HEK293 (cell line): ENCODE results near the gene NFKBIE.

ENCODE experiments used
- BCL11B ChIP-seq: fragments of 450-650 bp; formaldehyde crosslinking; IDR thresholded peaks from 2 replicates; pipeline ENCODE4 v1.5.1; 2016; ENCODE audit warnings: low read depth, missing biosample characterization, missing genetic modification characterization
- KLF10 ChIP-seq: fragments of 450-650 bp; IDR thresholded peaks from 2 replicates; pipeline ENCODE4 v1.5.1; 2018; ENCODE audit warnings: missing biosample characterization, mild to moderate bottlenecking, missing genetic modification characterization
- KLF16 ChIP-seq: fragments of 450-650 bp; formaldehyde crosslinking; IDR thresholded peaks from 2 replicates; pipeline ENCODE4 v1.5.1; 2017; ENCODE audit warnings: missing biosample characterization, missing genetic modification characterization
- MYNN ChIP-seq: fragments of 450-650 bp; formaldehyde crosslinking; IDR thresholded peaks from 2 replicates; pipeline ENCODE4 v1.5.1; 2016; ENCODE audit warnings: missing biosample characterization, missing genetic modification characterization, borderline replicate concordance
- OSR2 ChIP-seq: fragments of 450-650 bp; formaldehyde crosslinking; IDR thresholded peaks from 2 replicates; pipeline ENCODE4 v1.5.1; 2016; ENCODE audit warnings: missing biosample characterization, missing genetic modification characterization
- PATZ1 ChIP-seq: fragments of 450-650 bp; formaldehyde crosslinking; IDR thresholded peaks from 2 replicates; pipeline ENCODE4 v1.5.1; 2016; ENCODE audit warnings: missing biosample characterization, missing genetic modification characterization
- REST ChIP-seq: fragments of 450-650 bp; formaldehyde crosslinking; IDR thresholded peaks from 2 replicates; pipeline ENCODE4 v1.5.1; 2016; ENCODE audit warnings: missing biosample characterization, missing genetic modification characterization
- SETDB1 ChIP-seq: IDR thresholded peaks from one replicate; pipeline ENCODE4 v1.6.1; 2017; ENCODE audit warnings: mild to moderate bottlenecking, low read length, moderate library complexity, mixed read lengths; ENCODE audit not compliant: insufficient read length
- SP3 ChIP-seq: fragments of 450-650 bp; formaldehyde crosslinking; IDR thresholded peaks from 2 replicates; pipeline ENCODE4 v1.5.1; 2016; ENCODE audit warnings: missing biosample characterization, missing genetic modification characterization
- ZBTB1 ChIP-seq: fragments of 450-650 bp; formaldehyde crosslinking; IDR thresholded peaks from 2 replicates; pipeline ENCODE4 v1.5.1; 2016; ENCODE audit warnings: missing biosample characterization, missing genetic modification characterization
- ZBTB17 ChIP-seq: fragments of 450-650 bp; formaldehyde crosslinking; IDR thresholded peaks from 2 replicates; pipeline ENCODE4 v1.5.1; 2016; ENCODE audit warnings: missing biosample characterization, missing genetic modification characterization
- ZBTB26 ChIP-seq: fragments of 450-650 bp; formaldehyde crosslinking; optimal IDR thresholded peaks from 2 replicates; pipeline ENCODE3; 2016; ENCODE audit warnings: missing biosample characterization, mild to moderate bottlenecking, missing genetic modification characterization
- ZBTB48 ChIP-seq: fragments of 450-650 bp; formaldehyde crosslinking; IDR thresholded peaks from 2 replicates; pipeline ENCODE4 v1.5.1; 2016; ENCODE audit warnings: missing biosample characterization, missing genetic modification characterization
- ZBTB8A ChIP-seq: fragments of 450-650 bp; formaldehyde crosslinking; IDR thresholded peaks from 2 replicates; pipeline ENCODE4 v1.5.1; 2016; ENCODE audit warnings: missing biosample characterization, missing genetic modification characterization
- ZNF114 ChIP-seq: fragments of 450-650 bp; formaldehyde crosslinking; IDR thresholded peaks from 2 replicates; pipeline ENCODE4 v1.5.0; 2017; ENCODE audit warnings: missing biosample characterization, missing genetic modification characterization
- ZNF184 ChIP-seq: fragments of 450-650 bp; IDR thresholded peaks from 2 replicates; pipeline ENCODE4 v1.5.1; 2018; ENCODE audit warnings: missing biosample characterization, mild to moderate bottlenecking, missing genetic modification characterization
- ZNF19 ChIP-seq: fragments of 450-650 bp; formaldehyde crosslinking; IDR thresholded peaks from 2 replicates; pipeline ENCODE4; 2016; ENCODE audit warnings: missing biosample characterization, missing genetic modification characterization, low read depth
- ZNF223 ChIP-seq: fragments of 450-650 bp; formaldehyde crosslinking; IDR thresholded peaks from 2 replicates; pipeline ENCODE4 v1.5.1; 2016; ENCODE audit warnings: missing biosample characterization, missing genetic modification characterization
- ZNF26 ChIP-seq: fragments of 450-650 bp; formaldehyde crosslinking; IDR thresholded peaks from 2 replicates; pipeline ENCODE4 v1.5.1; 2016; ENCODE audit warnings: missing biosample characterization, missing genetic modification characterization
- ZNF324 ChIP-seq: fragments of 450-650 bp; formaldehyde crosslinking; IDR thresholded peaks from 2 replicates; pipeline ENCODE4 v1.5.1; 2016; ENCODE audit warnings: missing biosample characterization, missing genetic modification characterization
- ZNF335 ChIP-seq: fragments of 450-650 bp; formaldehyde crosslinking; conservative IDR thresholded peaks from 2 replicates; pipeline ENCODE4 v1.5.1; 2016; ENCODE audit warnings: missing biosample characterization, missing genetic modification characterization
- ZNF341 ChIP-seq: fragments of 450-650 bp; formaldehyde crosslinking; IDR thresholded peaks from 2 replicates; pipeline ENCODE4; 2016; ENCODE audit warnings: low read depth, missing biosample characterization, missing genetic modification characterization
- ZNF398 ChIP-seq: fragments of 450-650 bp; formaldehyde crosslinking; IDR thresholded peaks from 2 replicates; pipeline ENCODE4 v1.5.1; 2017; ENCODE audit warnings: missing biosample characterization, missing genetic modification characterization
- ZNF501 ChIP-seq: fragments of 450-650 bp; formaldehyde crosslinking; IDR thresholded peaks from 2 replicates; pipeline ENCODE4 v1.5.1; 2016; ENCODE audit warnings: missing biosample characterization, missing genetic modification characterization
- ZNF514 ChIP-seq: fragments of 450-650 bp; formaldehyde crosslinking; IDR thresholded peaks from 2 replicates; pipeline ENCODE4 v1.5.1; 2016; ENCODE audit warnings: missing biosample characterization, missing genetic modification characterization
- ZNF548 ChIP-seq: fragments of 450-650 bp; formaldehyde crosslinking; IDR thresholded peaks from 2 replicates; pipeline ENCODE4 v1.5.1; 2016; ENCODE audit warnings: missing biosample characterization, missing genetic modification characterization
- ZNF571 ChIP-seq: fragments of 450-650 bp; formaldehyde crosslinking; IDR thresholded peaks from 2 replicates; pipeline ENCODE4 v1.5.0; 2017; ENCODE audit warnings: missing biosample characterization, missing genetic modification characterization
- ZNF596 ChIP-seq: fragments of 450-650 bp; IDR thresholded peaks from 2 replicates; pipeline ENCODE4 v1.5.0; 2018; ENCODE audit warnings: missing biosample characterization, mild to moderate bottlenecking, missing genetic modification characterization, moderate library complexity
- ZNF610 ChIP-seq: fragments of 450-650 bp; formaldehyde crosslinking; IDR thresholded peaks from 2 replicates; pipeline ENCODE4 v1.5.1; 2016; ENCODE audit warnings: missing biosample characterization, missing genetic modification characterization, borderline replicate concordance
- ZNF654 ChIP-seq: fragments of 450-650 bp; formaldehyde crosslinking; IDR thresholded peaks from 2 replicates; pipeline ENCODE4 v1.5.1; 2016; ENCODE audit warnings: low read depth, missing biosample characterization, missing genetic modification characterization
- ZNF843 ChIP-seq: fragments of 450-650 bp; formaldehyde crosslinking; IDR thresholded peaks from 2 replicates; pipeline ENCODE4 v1.5.1; 2016; ENCODE audit warnings: missing biosample characterization, missing genetic modification characterization
- ZSCAN30 ChIP-seq: fragments of 450-650 bp; IDR thresholded peaks from 2 replicates; pipeline ENCODE4 v1.5.1; 2018; ENCODE audit warnings: missing biosample characterization, mild to moderate bottlenecking, missing genetic modification characterization, moderate library complexity

NFKBIE gene

GRCh38 chr6:44221291-44221960 is 43.9 kb downstream of the NFKBIE start (continued):
- TF ChIP-seq ZNF596 (tag by site-specific recombination) (no peak), SETDB1 (no peak), MYNN (tag by site-specific recombination) (no peak), ZNF19 (tag by site-specific recombination) (no peak), BCL11B (tag by site-specific recombination) (no peak), ZNF335 (tag by site-specific recombination) (peak; percentile 62), ZNF843 (peak; percentile 17; the same call in 1 of the 2 replicates), ZNF398 (tag by site-specific recombination) (peak; percentile 52), OSR2 (tag by site-specific recombination) (no peak), ZBTB48 (tag by site-specific recombination) (peak; percentile 45), REST (tag by site-specific recombination) (no peak), ZBTB1 (no peak), ZBTB26 (tag by site-specific recombination) (no peak), SP3 (no peak), ZBTB17 (tag by site-specific recombination) (peak; percentile 79), ZSCAN30 (peak; percentile 57), ZNF571 (no peak), KLF16 (peak; percentile 74; the same call in 1 of the 2 replicates), KLF10 (peak; percentile 58; the same call in 1 of the 2 replicates), ZNF324 (tag by site-specific recombination) (0 out of 2 replicates have a peak, but pooled peaks have one; percentile 17), ZNF548 (tag by site-specific recombination) (no peak), ZNF610 (tag by site-specific recombination) (no peak), ZNF26 (no peak), ZNF654 (tag by site-specific recombination) (peak; percentile 10; the same call in 1 of the 2 replicates), PATZ1 (tag by site-specific recombination) (peak; percentile 82), ZBTB8A (tag by site-specific recombination) (peak; percentile 44; the same call in 1 of the 2 replicates), ZNF114 (tag by site-specific recombination) (no peak), ZNF184 (tag by site-specific recombination) (peak; percentile 50; the same call in 1 of the 2 replicates), ZNF341 (tag by site-specific recombination) (peak; percentile 83), ZNF223 (tag by site-specific recombination) (no peak), ZNF501 (tag by site-specific recombination) (no peak), ZNF514 (tag by site-specific recombination) (no peak)
